GM12873 (cell line): ENCODE results near the gene PHF21B.

ENCODE experiments used
- CTCF ChIP-seq: IDR thresholded peaks from 2 replicates; pipeline ENCODE4 v1.5.1; 2012; ENCODE audit warnings: low read depth, mild to moderate bottlenecking, moderate library complexity, low read length, control low read depth; ENCODE audit not compliant: insufficient read depth; ENCODE audit errors: missing control alignments

Gene PHF21B

DNA sequence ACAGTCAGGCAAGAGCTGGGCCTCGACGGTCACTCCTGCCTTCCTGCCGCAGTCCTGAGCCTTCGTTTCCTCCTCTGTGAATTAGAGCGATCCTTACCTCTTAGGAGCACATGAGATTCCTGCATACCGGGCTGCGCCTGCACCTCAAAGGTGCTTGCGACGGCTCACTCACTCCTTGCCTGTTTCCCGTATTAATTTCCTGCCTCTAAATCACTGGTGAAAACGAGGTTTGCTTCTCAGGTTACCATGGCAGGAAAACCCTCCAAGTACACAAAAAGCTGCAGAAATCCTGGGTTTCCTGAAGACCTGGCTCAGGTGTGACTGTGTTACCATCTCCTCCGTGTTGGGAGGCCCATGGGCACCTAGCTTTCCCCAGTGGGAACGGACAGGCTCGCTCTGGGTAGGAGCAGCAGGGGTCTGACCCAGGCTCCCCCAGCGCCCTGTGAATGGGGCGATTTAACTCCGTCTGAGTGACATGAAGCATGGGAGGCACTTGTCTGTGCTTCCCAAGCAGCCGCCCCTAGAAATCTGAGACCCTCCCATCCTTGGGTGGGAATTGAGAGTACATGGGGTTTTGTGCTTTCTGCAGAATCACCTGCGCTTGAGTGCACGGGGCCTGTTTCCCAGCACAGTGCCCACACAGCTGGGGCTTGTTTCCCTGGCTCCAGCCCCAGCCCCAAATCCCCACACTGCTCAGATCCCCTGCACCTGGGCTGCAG is 64.8 kb downstream of the PHF21B start:
- no peak for TF ChIP-seq CTCF

- no peak for TF ChIP-seq CTCF
These were observed 66.0 kb downstream of the PHF21B start for GRCh38 chr22:44943701-44944324.

DNA sequence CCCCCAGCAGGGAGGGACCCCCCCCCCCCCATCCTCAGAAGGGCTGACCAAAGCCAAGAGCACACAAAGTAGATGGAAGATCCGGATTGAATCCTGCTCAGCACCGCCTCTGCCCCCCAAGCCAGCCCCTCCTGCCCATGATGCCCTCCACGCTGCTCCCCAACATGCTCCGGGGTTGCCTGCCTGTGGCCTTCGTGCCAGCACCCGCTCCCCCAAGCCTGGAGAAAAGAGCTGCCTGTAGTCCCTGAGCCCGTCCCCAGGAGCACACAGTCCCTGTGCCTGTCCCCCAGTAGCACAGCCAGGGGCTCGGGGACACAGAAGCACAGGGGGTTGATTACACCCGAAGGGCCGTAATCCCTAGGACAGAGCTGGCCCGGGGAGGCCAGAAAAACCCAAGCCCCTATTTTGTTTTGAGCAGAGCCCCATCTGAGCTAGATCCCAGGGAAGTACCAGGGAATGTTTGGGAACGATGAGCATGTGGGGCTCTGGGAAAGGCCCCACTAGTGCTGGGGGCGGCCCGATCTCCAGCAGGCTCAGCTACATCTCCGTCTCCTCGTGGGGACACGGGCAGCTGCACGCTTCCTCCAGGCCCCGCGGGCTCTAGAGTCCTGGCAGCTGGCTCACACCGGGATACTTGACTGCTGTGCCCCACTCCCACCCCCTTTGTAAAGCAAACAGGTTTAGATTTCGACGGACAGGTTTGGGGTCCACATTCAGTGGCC is 66.7 kb downstream of the PHF21B start:
- TF ChIP-seq CTCF, result no peak

DNA sequence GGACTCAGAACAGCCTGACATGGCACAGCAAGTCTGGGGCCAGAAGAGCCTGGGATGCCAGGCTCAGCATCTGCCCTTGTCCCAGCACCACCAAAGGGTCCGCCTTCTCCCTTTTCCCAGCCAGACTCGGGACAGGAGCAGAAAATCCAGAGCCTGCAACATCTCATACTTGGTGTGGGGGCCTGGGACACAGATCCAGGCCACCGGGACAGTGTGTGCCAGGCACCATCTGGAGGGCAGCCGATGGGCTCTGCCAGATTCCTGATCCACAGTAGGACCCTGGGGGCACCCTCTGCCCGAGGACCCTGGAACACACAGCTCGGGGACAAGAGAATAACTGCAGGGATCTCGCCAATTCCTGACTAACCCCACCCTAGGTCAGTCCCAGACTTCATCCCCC is 67.7 kb downstream of the PHF21B start:
- TF ChIP-seq CTCF, result no peak

GRCh38 chr22:44941207-44941606 is 68.6 kb downstream of the PHF21B start:
- no peak for TF ChIP-seq CTCF

DNA sequence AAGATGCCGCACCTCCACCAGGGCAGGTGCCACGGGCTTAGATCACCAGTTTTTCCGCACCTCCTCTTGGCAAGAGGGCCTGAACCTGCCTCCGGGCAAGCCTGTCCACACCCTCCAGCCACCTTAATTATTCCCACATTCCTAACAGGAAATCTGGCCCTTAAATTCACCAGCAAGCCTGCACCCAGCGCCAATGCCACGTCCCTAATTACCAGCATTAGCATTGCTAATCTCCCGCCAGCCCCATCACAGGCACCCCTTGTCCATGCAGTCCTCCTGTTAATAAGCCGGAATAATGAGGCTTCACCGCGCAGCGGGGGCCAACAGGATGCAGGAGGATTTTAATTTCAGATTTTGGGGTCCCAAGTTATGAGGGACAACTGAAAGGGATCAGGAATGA is 69.7 kb downstream of the PHF21B start:
- no peak for TF ChIP-seq CTCF

GRCh38 chr22:44939451-44939850 is 70.4 kb downstream of the PHF21B start:
- TF ChIP-seq CTCF, result no peak
